Measurements from ENCODE around the gene RDH14. TPM values are rescaled to one million over a fixed set of nuclear protein-coding genes. Genes with fewer than 3 reads are reported as not detected.

RDH14 gene
- total and polyA plus RNA-seq, 2 of the 4 experiments (the other 2 are of a cell fraction), result 11.9 to 12.2 TPM

DNA sequence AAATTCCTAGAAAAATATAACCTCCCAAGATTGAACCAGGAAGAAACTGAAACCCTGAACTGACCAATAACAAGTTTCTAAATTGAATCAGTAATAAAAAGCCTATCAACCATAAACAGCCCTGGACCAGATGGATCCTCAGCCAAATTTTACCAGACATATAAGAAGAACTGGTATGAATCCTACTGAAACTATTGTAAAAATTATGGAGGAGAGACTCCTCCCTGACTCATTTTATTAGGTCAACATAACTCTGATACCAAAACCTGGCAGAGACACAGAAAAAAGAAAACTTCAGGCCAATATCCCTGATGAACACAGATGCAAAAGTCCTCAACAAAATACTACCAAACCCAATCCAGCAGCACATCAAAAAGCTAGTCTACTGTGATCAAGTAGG, 17.6 kb upstream of the RDH14 start:
- H3K9me3 ChIP-seq (ENCODE audit: control insufficient read depth, insufficient read depth, low read length), result no peaks in the 10 kb centered on the region
- no peak overlapping the region for H4K8ac ChIP-seq (ENCODE audit: low read depth in 2 of 2, low read length in 2 of 2)
- H3K9ac ChIP-seq (ENCODE audit: low read depth, low read length), result no peak overlapping the region
- no peak overlapping the region for H2BK120ac ChIP-seq (ENCODE audit: low read depth, low read length)
- H4K20me1 ChIP-seq (ENCODE audit: insufficient read depth, low read length), result no peaks in the 10 kb centered on the region
- H3K36me3 ChIP-seq (ENCODE audit: control insufficient read depth, insufficient read depth, low read length), result no peaks in the 10 kb centered on the region
- H3K56ac ChIP-seq (ENCODE audit: extremely low read depth, insufficient read depth, low read length), result no peak overlapping the region
- no peak overlapping the region for H3K18ac ChIP-seq (ENCODE audit: low read depth, low read length)
- H3K14ac ChIP-seq (replicated peaks; ENCODE audit: low read depth, low read length), result no peak overlapping the region
- H3K4ac ChIP-seq (ENCODE audit: low read depth, low read length), result no peak overlapping the region
- no peak overlapping the region for H2BK20ac ChIP-seq (ENCODE audit: low read depth, low read length)
- no peak overlapping the region for H2AK9ac ChIP-seq (replicated peaks; ENCODE audit: low read depth, low read length, poor library complexity)
- H2AFZ ChIP-seq (replicated peaks; ENCODE audit: low read length, poor library complexity), result no peak overlapping the region
- ChIA-PET POLR2A (ENCODE audit: unreplicated experiment) (no interaction called here), CTCF (no interaction called here)
- H2AK5ac ChIP-seq (ENCODE audit: low read depth, low read length), result no peak overlapping the region
- no peak overlapping the region for H3K23ac ChIP-seq (ENCODE audit: low read depth, low read length)
- no peak overlapping the region for H3K4me2 ChIP-seq (ENCODE audit: low read depth, low read length)
- H3K9me1 ChIP-seq (ENCODE audit: insufficient read depth, low read length), result no peaks in the 10 kb centered on the region
- no peak overlapping the region for H2BK15ac ChIP-seq (ENCODE audit: low read depth, low read length)
- no peak overlapping the region for H3K4me3 ChIP-seq (ENCODE audit: insufficient read depth, low read depth, low read length)
- DNase-seq, result peak; percentile 34
- no peak overlapping the region for H4K91ac ChIP-seq (ENCODE audit: insufficient read depth, low read depth, low read length)
- intact Hi-C loops (cut with micrococcal nuclease) (no loop called here), in situ Hi-C loops (cut with MboI; ENCODE audit: low sequenced_read_pairs) (no loop called here), dilution Hi-C loops (cut with HindIII; ENCODE audit: low sequenced_read_pairs, unreplicated experiment) (no loop called here)
- ATAC-seq (ENCODE audit: low read depth), result no peak
- no peak overlapping the region for H2BK5ac ChIP-seq (ENCODE audit: low read depth, low read length, poor library complexity, severe bottlenecking)
- H3K4me1 ChIP-seq (ENCODE audit: control insufficient read depth, insufficient read depth, low read length), result no peaks in the 10 kb centered on the region
- no TSS peak for BruUV-seq (replicated peaks)
- no peak overlapping the region for H4K5ac ChIP-seq (ENCODE audit: low read depth, low read length)
- H3K79me1 ChIP-seq (ENCODE audit: low read depth in 1 of 2, low read length in 2 of 2), result no peaks in the 10 kb centered on the region
- TF ChIP-seq CHD1 (IDR thresholded peaks at IDR 0.05; ENCODE audit: low read depth, low read length) (no peak), NFE2L2 (IDR thresholded peaks at IDR 0.05; ENCODE audit: low read depth, low read length) (no peak), RCOR1 (IDR thresholded peaks at IDR 0.05; ENCODE audit: insufficient replicate concordance, low read length) (no peak), SMC3 (IDR thresholded peaks at IDR 0.05; ENCODE audit: low read depth, low read length) (no peak), BHLHE40 (IDR thresholded peaks at IDR 0.05; ENCODE audit: low read depth, low read length) (no peak), MAZ (IDR thresholded peaks at IDR 0.05; ENCODE audit: borderline replicate concordance, low read depth, low read length) (no peak), FOS (IDR thresholded peaks at IDR 0.05; ENCODE audit: low read depth, low read length) (no peak), RAD21 (IDR thresholded peaks at IDR 0.05; ENCODE audit: low read length) (no peak), RFX5 (IDR thresholded peaks at IDR 0.05; ENCODE audit: low read depth, low read length) (no peak), CEBPB (IDR thresholded peaks at IDR 0.05; ENCODE audit: low read depth, low read length) (no peak), MXI1 (IDR thresholded peaks at IDR 0.05; ENCODE audit: borderline replicate concordance, low read depth, low read length) (no peak), MAFK (IDR thresholded peaks at IDR 0.05; ENCODE audit: low read depth, low read length) (no peak), POLR2A (IDR thresholded peaks at IDR 0.05; ENCODE audit: low read depth, low read length) (no peak)
- TF ChIP-seq, protein P1, sequence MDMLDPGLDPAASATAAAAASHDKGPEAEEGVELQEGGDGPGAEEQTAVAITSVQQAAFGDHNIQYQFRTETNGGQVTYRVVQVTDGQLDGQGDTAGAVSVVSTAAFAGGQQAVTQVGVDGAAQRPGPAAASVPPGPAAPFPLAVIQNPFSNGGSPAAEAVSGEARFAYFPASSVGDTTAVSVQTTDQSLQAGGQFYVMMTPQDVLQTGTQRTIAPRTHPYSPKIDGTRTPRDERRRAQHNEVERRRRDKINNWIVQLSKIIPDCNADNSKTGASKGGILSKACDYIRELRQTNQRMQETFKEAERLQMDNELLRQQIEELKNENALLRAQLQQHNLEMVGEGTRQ (IDR thresholded peaks at IDR 0.05; ENCODE audit: low read depth, low read length), result no peak
- TF ChIP-seq, protein P2, sequence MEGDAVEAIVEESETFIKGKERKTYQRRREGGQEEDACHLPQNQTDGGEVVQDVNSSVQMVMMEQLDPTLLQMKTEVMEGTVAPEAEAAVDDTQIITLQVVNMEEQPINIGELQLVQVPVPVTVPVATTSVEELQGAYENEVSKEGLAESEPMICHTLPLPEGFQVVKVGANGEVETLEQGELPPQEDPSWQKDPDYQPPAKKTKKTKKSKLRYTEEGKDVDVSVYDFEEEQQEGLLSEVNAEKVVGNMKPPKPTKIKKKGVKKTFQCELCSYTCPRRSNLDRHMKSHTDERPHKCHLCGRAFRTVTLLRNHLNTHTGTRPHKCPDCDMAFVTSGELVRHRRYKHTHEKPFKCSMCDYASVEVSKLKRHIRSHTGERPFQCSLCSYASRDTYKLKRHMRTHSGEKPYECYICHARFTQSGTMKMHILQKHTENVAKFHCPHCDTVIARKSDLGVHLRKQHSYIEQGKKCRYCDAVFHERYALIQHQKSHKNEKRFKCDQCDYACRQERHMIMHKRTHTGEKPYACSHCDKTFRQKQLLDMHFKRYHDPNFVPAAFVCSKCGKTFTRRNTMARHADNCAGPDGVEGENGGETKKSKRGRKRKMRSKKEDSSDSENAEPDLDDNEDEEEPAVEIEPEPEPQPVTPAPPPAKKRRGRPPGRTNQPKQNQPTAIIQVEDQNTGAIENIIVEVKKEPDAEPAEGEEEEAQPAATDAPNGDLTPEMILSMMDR (conservative IDR thresholded peaks at IDR 0.05; ENCODE audit: low read depth, low read length), result no peak
- TF ChIP-seq, protein P3, sequence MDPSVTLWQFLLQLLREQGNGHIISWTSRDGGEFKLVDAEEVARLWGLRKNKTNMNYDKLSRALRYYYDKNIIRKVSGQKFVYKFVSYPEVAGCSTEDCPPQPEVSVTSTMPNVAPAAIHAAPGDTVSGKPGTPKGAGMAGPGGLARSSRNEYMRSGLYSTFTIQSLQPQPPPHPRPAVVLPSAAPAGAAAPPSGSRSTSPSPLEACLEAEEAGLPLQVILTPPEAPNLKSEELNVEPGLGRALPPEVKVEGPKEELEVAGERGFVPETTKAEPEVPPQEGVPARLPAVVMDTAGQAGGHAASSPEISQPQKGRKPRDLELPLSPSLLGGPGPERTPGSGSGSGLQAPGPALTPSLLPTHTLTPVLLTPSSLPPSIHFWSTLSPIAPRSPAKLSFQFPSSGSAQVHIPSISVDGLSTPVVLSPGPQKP (IDR thresholded peaks at IDR 0.05; ENCODE audit: borderline replicate concordance, low read depth, low read length), result no peak
- H3K27me3 ChIP-seq (ENCODE audit: control insufficient read depth, insufficient read depth, low read length), result no peaks in the 10 kb centered on the region
- H3K27ac ChIP-seq (ENCODE audit: insufficient read depth, low read length), result no peak overlapping the region

Data from IMR-90 (cell line).